PC-3 (cell line): ENCODE measurements around the gene SETD1A.

Experiments used
- EZH2 ChIP-seq: fragments of 300-600 bp; sonication (generic); IDR thresholded peaks from one replicate; pipeline ENCODE4 v1.6.1; 2017; ENCODE audit warnings: antibody characterized with exemption, mild to moderate bottlenecking, low read length; ENCODE audit not compliant: unreplicated experiment
- TF ChIP-seq, protein P1 (sequence below): fragments of 300-600 bp; sonication (generic); conservative IDR thresholded peaks from 2 replicates; pipeline ENCODE4 v1.5.1; 2017; ENCODE audit warnings: antibody characterized with exemption, low read depth, mild to moderate bottlenecking, low read length

DNA sequence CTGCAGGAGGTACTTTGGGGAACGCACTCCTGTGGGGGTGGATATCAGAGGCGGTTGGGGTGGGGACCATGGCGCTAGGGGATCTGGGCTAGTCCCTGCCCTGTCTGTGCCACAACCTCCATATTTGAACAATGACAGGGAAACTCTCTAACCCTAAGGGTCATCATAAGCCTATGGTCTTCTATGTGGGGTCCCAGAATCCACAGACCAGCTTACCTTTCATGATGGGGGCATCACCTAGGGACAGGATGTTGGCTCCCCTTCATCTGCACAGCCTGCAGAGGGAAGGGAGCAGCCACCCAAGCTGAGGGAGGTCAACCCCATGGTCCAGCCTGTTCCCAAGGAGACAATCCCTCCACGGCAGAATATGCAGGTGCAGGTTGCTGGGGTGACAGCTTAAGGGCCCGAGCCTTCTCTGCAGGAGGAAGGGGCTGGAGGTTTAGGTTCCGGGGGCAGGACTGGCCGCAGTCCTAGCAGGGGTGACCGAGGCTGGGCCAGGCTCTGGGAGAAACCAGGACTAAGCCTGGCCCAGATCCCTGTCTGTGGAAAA lies 7.0 kb upstream of the SETD1A start:
- TF ChIP-seq, protein P1, sequence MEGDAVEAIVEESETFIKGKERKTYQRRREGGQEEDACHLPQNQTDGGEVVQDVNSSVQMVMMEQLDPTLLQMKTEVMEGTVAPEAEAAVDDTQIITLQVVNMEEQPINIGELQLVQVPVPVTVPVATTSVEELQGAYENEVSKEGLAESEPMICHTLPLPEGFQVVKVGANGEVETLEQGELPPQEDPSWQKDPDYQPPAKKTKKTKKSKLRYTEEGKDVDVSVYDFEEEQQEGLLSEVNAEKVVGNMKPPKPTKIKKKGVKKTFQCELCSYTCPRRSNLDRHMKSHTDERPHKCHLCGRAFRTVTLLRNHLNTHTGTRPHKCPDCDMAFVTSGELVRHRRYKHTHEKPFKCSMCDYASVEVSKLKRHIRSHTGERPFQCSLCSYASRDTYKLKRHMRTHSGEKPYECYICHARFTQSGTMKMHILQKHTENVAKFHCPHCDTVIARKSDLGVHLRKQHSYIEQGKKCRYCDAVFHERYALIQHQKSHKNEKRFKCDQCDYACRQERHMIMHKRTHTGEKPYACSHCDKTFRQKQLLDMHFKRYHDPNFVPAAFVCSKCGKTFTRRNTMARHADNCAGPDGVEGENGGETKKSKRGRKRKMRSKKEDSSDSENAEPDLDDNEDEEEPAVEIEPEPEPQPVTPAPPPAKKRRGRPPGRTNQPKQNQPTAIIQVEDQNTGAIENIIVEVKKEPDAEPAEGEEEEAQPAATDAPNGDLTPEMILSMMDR: no peak
- TF ChIP-seq EZH2: no peak
